Stimulated activated CD4-positive, alpha-beta T cell treated with anti-CD3 and anti-CD28 coated beads, Interleukin-15, amount 100 ng/mL, for 48 hours (primary cell): Measurements from ENCODE around the gene FKRP.
A peak's percentile ranks its signal among the peaks of the same experiment; 100 is the strongest.

Experiments used
- DNase-seq, 2 donors: peaks; one replicate each; pipeline ENCODE4 v3.0.0-alpha.2; 2020; ENCODE audit warnings: low read depth in 2 of 2

The FKRP gene

GRCh38 chr19:46732172-46732938 lies 13.5 kb upstream of the FKRP start:
- DNase-seq: no peak

DNA sequence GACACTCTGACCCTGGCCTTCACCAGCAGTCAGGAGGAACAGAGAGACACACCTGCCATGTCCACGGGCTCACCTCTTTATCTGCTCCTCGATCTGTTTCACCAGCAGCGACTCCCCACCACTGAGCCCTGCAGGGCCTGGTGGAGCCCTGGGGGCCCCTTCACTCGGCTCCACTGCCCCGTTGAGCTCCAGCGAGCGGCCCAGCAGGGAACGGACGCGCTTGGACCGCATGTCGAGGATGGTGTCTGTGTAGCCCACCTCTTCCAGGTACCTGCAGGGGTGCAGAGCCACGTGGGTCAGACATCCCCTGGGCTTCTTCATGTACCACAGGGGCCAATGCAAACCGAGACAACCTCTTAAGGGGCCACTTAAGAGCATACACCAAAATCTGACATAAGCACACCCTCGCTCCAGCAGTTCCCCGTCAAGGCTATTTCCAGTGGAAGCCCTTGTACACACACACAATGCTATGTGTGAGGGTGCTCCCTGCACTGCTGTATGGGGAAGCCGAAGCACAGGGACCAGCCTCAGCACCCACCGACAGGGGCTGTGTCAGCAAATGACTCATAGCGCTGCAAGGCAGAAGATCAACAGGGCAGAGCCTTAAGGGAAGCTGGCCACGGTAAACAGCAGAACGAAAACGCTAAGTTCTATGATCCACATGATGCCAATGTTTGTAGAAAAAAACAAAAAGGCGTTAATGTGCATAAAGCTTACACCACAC lies 12.7 kb upstream of the FKRP start:
- no peak for DNase-seq

- DNase-seq: no peak
Observed at GRCh38 chr19:46733690-46734292, 12.1 kb upstream of the FKRP start.

GRCh38 chr19:46736531-46737297 lies 9.1 kb upstream of the FKRP start:
- DNase-seq: no peak

DNA sequence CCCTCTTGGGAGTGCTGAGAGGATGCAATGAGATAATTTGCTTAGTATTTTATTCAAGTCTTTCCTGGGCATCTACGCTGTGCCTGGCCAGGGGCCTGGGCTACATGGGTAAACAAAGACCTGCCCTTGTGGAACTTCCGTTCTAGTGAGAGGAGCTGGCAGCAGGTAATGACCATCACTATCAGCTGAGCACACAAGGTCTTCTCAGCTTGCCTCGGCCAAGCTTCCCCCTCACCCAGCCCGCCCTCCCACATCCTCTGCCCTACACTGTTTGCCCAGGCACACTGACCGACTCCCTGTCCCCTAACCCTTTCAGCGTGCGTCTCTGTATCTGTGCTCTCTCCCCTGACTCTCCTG lies 8.6 kb upstream of the FKRP start:
- no peak for DNase-seq

- DNase-seq: no peak
Observed at GRCh38 chr19:46737761-46738171, 8.1 kb upstream of the FKRP start.

- DNase-seq: no peak
Observed at GRCh38 chr19:46739290-46739771, 6.5 kb upstream of the FKRP start.

GRCh38 chr19:46741447-46741846 lies 4.4 kb upstream of the FKRP start:
- no peak for DNase-seq

- no peak for DNase-seq
Observed at GRCh38 chr19:46742926-46743480, 2.9 kb upstream of the FKRP start.

DNA sequence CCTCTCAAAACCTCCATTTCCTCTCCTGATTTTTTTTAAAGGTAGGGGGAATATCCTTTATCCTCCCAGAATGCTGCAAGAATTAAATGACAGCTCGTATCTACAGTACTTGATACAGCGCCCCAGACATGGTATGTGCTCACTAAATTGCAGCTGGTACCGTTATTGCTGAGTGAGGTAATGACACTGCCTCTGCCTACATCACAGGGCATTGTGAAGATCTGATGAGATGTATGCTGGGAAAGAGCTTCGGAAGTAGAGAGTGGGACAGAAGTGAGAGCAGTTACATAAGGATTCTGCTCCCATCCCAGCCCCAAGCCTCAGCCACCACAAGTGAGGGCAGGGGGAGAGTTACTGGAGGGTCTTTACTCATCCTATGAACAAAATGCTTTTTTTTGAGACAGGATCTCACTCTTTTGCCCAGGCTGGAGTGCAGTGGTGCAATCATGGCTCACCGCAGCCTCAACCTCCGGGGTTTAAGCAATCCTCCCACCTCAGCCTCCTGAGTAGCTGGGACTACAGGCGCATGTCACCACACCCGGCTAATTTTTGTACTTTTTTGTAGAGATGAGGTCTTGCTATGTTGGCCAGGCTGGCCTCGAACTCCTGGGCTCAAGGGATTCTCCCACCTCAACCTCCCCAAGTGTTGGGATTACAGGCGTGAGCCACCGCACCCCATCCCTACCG lies 1.7 kb upstream of the FKRP start:
- no peak for DNase-seq

- DNase-seq: no peak
Observed at GRCh38 chr19:46745030-46745429, 827 bp upstream of the FKRP start.

DNA sequence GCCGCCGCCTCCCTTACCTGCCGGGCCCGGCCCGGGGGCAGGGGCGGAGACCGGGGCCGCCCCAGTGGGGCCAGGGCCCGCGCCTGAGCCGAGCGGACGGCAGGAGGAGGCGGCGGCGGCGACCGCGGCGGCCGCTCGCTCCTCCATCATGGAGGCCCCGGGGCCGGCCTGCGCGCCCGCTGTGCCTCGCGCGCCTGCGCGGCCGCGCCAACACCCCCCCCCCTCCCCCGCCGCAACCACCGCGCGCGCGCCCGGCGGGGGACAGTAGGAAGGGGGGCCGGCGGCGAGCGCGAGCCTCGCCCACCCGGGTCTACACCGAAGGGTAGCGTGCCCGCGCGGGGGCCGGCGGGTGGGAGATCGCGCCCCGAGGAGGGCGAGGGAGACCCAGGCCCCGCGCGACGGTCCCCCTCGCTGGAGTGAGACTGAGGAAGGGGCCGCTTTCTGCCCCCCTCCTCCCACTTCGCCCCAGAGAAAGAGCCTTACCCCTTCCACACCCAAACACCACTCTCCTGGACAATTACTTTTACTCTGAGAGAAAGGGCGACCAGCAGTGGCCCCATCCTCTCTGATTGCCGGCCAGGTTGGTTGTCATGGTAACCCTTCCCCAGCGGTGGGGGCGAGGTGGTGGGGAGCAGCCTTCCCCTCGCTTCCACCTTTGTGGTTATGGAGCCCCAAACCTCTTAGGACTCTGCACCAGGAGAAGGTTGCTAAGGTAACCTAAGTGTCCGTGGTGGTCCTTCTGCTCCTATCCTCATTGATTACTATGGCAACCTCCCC lies 612 bp downstream of the FKRP start, which contains the start of gene STRN4:
Gene STRN4, minus strand, starts transcription at position 170 of the 777 bp plus-strand sequence. Its CDS starts 20 bp downstream, at position 150.
- peak in 1 of 2 donors; percentile 49 for DNase-seq

- peak; percentile 59 to 78 for DNase-seq
Observed at GRCh38 chr19:46748325-46749109, 2.7 kb downstream of the FKRP start.

DNA sequence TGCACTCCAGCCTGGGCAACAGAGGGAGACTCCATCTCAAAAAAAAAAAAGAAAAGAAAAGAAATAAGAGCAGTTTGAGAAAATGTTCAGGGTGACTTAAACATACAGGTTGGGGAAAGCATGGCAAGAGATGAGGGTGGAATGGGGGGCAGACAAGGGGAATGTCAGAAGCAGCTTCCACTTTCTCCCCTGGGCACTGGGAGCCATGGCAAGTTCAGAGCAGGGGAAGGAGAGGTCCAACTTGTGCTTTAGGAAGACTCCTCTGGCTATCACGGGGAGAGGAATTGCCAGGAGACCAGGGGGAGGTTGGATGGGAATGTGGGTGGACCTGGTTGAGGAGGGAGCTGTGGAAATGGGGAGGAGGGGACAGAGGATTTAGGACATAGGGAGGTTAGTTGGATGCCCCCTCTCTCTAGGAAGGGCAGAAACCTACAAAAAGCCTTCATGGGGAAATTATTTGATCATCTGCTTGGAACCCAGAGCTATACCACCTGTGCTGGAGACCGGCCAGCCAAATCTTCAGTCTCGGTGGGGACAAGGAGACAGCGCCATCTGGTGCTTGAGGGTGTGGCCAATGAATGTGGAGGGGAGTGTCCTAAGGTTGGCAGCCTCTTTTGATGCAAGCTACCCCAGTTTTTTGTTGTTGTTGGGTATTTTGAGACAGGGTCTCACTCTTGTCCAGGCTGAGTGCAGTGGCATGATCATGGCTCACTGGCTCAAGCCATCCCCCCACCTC lies 7.7 kb downstream of the FKRP start:
- DNase-seq: peak; percentile 49 to 56

- DNase-seq: no peak
Observed at GRCh38 chr19:46755077-46755852, 9.4 kb downstream of the FKRP start.

DNA sequence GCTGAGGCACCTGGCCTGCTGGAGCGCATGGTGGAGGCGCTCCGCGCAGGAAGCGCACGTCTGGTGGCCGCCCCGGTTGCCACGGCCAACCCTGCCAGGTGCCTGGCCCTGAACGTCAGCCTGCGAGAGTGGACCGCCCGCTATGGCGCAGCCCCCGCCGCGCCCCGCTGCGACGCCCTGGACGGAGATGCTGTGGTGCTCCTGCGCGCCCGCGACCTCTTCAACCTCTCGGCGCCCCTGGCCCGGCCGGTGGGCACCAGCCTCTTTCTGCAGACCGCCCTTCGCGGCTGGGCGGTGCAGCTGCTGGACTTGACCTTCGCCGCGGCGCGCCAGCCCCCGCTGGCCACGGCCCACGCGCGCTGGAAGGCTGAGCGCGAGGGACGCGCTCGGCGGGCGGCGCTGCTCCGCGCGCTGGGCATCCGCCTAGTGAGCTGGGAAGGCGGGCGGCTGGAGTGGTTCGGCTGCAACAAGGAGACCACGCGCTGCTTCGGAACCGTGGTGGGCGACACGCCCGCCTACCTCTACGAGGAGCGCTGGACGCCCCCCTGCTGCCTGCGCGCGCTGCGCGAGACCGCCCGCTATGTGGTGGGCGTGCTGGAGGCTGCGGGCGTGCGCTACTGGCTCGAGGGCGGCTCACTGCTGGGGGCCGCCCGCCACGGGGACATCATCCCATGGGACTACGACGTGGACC lies 10.1 kb downstream of the FKRP start:
- no peak for DNase-seq

GRCh38 chr19:46756544-46756888 lies 10.7 kb downstream of the FKRP start:
- DNase-seq: no peak
